HL-60/S4 treated with phorbol 12-myristate 13-acetate at 8.2 ng/mL for 4 days and 3 days (cell line): Measurements from ENCODE around the gene CFDP1.
"Not testable (repeated sequence)": the region's sequence is repeated elsewhere in the genome, so short reads cannot be mapped to it uniquely, and the experiment has no call there.

Experiments used
- in situ Hi-C: fragments of 300-500 bp; cut with MboI; formaldehyde crosslinking; loops from 2 replicates; pipeline ENCODE4 v1.15.0; 2022; ENCODE audit warnings: low sequenced_read_pairs

Gene CFDP1

DNA sequence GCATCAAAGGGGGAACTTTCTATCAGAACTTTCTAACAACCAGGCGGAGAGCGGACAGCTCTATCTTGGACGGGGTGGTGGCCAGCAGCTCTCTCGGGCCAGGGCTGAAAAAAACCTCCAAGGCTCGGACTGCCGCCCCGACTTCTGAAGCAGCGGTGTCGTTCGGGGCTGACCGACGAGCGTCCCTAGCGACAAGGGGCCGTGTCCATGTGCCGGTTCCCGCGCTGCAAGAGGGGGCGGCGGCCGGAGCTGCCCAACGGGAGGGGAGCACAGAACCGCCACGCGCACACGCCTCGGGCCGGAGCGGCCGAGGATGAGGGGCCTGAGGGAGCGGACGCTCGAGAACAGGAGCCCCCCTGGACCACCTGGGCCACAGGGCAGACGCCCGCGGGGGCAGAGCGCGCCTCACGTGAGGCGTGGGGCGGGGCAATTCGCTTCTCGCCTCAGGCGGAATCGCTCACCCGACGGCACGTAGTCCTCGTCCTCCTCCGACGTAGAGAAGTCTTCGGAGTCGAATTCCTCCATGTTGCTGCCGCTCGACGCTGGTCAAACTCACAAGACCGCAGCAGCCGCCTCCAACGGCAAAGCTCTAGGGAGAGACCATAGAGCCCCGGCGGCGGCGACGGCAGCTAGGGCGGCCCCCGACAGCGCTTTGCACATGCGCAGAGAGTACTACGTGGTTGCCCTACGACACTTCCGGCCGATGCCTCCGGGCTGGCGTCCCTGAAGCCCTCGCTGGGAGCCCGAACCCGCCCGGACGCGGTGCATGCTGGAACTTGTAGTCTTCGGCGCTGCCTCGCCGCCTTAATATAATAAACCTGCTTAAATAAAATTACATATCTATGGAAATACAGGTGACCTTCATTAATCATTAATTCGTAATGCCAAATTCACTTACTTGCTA lies at the start of gene CFDP1:
CFDP1 (minus strand) TSS at position 676 of the 904 bp plus-strand sequence; CDS start at position 525, 151 bp downstream.
- in situ Hi-C loops = no loop called here

DNA sequence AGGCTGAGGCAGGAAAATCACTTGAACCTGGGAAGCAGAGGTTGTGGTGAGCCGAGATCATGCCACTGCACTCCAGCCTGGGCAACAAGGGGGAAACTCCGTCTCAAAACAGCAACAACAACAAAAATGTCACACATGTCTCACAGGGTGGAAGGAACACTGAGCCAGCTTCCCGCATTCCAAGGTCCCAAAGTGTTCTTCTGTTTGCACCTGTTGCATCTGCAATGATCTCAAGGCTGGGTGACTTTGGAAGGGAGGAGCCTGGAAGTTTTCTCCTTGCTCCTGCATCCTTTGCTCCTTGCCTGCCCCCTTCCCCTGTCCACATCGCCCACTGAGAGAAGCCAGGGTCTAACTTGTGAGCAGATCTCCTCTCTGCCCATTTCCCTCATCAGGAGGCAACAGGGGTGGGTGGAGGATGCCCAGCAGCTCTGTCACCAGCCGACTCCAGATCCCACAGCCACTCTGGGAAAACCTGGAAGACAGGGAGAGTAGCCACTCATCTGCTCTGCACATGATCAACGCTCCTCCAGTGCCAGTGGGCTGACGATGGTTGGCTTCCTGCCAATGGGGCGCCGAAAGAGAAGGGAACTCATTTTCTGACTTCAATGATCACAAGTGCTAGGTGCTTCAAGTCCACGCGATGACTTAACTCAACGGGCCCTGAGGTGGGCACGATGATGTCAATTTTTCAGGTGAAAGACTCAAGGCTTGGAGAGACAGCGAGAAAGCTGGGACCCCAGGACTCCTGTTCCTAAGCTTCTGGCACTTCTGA lies 49.3 kb upstream of the CFDP1 start:
- in situ Hi-C loops = loop anchor here (25.0 kb wide), 1 partner anchor 280 kb away; no protein-coding TSS in a partner anchor

DNA sequence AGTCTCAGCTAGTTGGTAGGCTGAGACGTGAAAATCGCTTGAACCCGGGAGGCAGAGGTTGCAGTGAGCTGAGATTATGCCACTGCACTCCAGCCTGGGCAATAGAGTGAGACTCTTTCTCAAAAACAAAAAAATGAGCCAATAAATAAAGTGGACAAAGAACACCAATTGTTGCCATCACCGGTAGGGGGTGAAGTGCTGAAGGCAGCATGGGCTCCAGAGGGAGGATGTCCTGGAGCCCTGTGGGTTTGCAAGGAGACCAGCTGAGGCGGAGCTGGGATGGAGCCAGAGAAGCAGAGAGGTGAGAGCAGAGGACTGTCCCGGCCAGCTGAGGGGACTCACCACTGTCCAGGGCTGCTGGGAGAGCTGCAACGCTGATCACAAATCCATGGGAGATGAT lies 48.2 kb upstream of the CFDP1 start:
- in situ Hi-C loops = loop anchor here (25.0 kb wide), 1 partner anchor 281 kb away; no protein-coding TSS in a partner anchor

GRCh38 chr16:75479421-75479990 lies 46.2 kb upstream of the CFDP1 start:
- in situ Hi-C loops = loop anchor here (25.0 kb wide), 1 partner anchor 283 kb away; no protein-coding TSS in a partner anchor

GRCh38 chr16:75478480-75479345 lies 45.4 kb upstream of the CFDP1 start:
- in situ Hi-C loops = loop anchor here (25.0 kb wide), 1 partner anchor 284 kb away; no protein-coding TSS in a partner anchor

DNA sequence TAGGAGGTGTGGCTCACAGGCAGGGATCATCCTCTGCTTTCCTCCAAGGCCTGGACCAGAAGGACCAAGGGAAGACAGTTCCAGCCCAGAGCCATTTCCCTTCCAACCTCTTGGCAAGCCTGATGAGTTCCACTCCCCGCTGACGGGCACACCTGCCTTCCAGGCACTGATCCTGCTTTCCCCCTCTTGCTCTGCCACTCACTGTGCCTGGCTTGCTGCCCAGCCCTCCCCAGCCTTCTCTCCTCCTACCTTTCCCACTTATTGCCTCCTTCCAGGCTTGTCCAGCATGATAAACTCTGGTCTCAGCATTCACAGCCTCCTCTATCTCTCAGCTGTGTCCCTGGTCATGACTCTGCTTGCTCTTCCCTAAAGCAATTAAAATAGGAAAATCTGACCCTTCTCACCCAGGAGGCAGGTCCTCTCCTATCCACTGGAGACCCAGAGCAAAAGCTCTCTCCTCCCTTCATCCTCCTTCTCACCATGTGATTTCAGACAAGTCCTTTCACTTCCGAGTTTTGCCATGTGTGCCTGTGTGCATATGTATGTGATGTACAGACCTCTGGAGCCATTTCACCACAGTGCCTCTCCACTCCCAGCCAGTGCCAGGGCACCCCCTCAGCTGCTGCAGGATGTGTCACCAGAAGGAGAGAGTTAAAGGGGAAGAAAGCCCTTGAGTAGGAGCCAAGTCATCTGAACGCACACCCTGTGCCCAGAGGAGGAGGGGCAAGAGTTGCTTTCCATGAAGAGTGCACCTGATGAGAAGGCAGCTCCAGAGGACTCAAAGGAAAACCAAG lies 44.6 kb upstream of the CFDP1 start:
- in situ Hi-C loops = loop anchor here (25.0 kb wide), 1 partner anchor 284 kb away; no protein-coding TSS in a partner anchor

DNA sequence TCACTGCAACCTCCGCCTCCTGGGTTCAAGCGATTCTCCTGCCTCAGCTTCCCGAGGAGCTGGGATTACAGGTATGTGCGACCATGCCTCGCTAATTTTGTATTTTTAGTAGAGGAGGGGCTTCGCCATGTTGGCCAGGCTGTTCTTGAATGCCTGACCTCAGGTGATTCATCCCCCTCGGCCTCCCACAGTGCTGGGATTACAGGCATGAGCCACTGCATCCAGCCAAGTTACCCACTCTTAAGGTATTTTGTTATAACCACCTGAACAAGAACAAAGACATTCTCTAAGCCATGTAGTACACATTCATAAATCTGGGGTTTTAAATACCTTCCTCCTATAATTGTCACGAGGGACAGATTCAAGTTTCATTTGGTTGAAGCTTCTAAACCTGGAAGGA lies 43.5 kb upstream of the CFDP1 start:
- in situ Hi-C loops = loop anchor here (25.0 kb wide), 1 partner anchor 285 kb away; no protein-coding TSS in a partner anchor

DNA sequence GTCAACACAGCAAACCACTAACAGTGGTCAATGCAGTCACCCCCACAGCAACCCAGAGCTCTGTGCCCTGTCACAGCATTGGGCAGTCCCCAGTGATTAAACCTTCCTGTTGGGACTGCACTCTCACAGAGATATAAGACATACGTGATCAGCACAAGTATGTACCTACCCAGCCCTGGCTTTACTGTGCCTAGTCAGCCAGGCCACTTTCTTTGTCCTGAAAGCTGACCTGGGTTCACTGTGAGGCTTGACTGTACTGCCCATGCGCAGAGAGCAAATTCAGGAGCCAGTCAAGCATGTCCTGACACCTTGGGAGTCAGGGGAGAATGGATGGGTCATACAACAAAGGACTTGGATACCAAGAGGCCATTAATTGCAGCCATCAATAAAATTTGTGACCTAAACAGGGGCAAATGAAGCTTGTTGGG lies 42.1 kb upstream of the CFDP1 start:
- in situ Hi-C loops = loop anchor here (25.0 kb wide), 1 partner anchor 287 kb away; no protein-coding TSS in a partner anchor

DNA sequence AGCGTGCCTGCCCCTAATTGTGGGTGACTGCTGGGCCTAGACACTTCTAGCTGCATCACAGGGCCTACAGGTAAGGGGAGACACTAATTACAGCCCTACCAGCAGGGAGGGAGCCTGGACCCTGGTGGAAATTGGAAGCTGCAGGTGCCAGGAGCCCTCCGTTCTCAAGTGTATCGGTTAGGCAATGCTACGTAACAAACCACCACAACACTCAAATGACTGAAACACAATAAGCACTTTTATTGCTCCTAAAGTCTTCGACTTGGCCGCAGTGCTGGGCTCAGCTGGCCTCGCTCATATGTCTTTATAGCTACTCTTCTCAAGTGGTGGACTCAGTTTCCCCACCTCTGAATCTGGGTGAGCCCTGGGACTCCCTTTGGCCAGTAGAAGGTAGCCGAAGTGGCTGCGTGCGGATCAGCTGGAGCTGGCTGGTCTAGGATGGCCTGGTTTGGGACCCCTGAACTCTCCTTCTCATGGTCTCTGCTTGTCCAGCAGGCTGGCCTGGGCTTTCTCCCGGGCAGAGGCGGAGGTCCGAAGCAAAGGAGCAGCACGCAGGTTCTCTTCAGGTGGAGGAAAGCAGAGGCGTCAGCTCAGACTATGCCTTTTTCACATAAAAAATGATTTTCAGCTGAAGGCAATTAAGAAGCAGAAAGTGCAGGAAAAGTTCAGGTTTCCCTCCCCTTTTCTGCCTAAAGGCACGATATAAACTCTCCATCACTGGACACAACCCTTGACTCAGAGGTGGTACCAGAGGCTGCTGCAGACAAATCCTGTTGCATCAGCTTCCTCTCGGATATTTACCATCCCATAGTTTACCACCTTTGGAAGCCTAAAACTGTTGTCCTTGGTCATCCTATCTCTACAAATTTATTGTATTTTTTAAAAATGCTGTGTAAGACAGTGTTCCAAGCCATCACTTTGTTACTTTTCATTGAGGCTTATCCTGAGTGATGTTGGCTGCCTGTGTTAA lies 39.9 kb upstream of the CFDP1 start:
- in situ Hi-C loops = no loop called here

DNA sequence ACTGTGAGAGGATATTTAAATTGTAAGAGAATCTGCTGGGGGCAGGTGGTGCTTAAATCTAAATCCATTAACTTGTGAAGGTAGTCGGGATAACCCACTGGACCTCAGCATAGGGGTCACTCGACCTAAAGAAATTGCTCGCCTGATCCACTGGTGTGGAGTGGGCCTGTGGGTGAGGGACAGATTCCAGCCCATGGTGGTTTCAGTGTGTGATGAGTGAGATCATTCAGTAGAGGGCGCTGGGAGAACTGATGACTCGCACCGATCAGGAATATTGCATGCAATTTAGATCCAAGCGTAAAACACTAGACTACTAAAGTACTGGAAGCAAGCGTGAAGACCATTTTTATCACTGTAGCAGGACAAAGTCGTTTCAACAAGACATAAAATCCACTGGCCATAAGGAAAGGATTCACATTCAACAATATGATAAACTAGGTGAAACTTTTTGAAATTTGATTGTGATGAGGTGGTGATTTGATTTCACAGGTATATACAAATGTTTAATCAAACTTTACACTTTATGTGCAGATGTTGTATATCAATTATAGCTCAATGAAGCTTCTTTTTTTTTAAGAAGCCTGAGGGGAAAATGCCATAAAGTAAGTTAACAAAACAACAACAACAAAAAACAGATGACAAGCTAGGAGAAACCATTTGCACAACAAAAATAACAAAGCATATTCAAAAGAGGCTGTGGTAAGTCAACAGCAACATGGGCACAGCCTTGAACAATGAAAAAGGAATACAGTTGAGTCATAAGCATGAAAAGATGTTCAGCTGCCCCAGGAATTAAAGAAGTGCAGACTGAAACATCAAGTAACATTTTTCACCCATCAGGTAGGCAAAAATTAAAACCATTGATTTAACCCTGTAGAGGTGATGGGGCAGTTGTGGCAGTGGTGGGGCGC lies 38.7 kb upstream of the CFDP1 start:
- in situ Hi-C loops = no loop called here

DNA sequence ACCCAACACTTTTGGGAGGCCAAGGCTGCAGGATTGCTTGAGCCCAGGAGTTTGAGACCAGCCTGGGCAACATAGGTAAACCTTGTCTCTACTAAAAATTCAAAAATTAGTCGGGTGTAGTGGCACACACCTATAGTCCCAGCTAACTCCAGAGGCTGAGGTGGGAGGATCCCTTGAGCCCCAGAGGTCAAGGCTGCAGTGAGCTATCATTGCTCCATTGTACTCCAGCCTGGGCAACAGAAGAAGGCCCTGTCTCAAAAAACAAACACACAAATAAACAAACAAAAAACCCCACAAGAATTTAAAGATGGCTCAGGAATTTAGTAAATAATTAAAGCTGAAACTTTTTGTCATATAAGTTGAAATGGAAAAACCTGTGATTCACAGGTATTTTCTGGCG lies 33.5 kb upstream of the CFDP1 start:
- in situ Hi-C loops = no loop called here

GRCh38 chr16:75464122-75464918 lies 31.0 kb upstream of the CFDP1 start, which contains the start of gene TMEM170A:
Gene TMEM170A (minus strand): TSS chr16:75464689. CDS start chr16:75464600, 89 bp downstream.
- in situ Hi-C loops = no loop called here

GRCh38 chr16:75463389-75464121 lies 30.3 kb upstream of the CFDP1 start:
- in situ Hi-C loops = not testable (repeated sequence)

DNA sequence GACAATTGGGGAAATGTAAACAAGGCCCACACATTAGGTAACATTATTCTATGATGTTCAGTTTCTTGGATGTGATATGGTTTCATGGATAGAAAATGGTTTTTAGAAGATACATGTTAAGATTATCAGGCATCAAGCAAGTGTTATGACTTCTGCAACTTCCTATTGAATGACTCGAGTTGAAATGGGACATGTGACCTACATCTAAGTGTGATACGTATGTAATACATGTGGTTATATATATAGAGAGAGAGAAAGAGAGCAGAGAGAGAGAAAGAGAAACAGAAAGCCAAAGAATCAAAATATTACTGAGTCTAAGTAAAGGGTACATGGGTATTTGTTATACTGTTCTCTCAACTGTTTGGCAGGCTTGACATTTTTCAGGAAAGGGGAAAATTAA lies 29.5 kb upstream of the CFDP1 start:
- in situ Hi-C loops = no loop called here

DNA sequence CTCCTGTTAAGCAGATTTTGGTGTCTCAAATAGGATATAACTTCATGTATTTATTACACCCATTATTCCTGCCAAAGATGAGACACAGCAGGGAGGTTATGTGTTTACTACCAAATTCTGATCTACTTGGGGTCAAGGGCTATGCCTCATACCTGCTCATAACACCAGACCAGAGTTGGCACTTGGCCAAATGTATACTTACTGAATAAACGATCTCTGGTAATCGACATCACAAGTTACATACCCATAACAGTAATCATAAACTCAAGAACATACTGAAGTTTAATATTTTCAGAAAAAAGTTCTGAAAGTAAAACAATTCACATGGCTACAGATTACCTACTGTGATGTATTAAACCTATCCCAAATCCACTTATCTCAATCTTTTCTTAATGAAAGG lies 28.3 kb upstream of the CFDP1 start:
- in situ Hi-C loops = no loop called here
